ENCODE measurements around the gene IFNL3.
A peak's percentile ranks its signal among the peaks of the same experiment; 100 is the strongest.
"Not testable (repeated sequence)": the region's sequence is repeated elsewhere in the genome, so short reads cannot be mapped to it uniquely, and the experiment has no call there.

IFNL3 gene

GRCh38 chr19:39252458-39252857 lies 7.7 kb upstream of the IFNL3 start:
- FAIRE-seq (no peak), DNase-seq (ENCODE audit: insufficient read length, low spot score) (no peak)
- TF ChIP-seq SPI1 (IDR thresholded peaks at IDR 0.05; ENCODE audit: low read depth, low read length) (no peak), TAF1 (IDR thresholded peaks at IDR 0.05; ENCODE audit: low read depth, low read length) (no peak), PAX5 (IDR thresholded peaks at IDR 0.05; ENCODE audit: insufficient read depth, low read length, severe bottlenecking) (no peak), POLR2A (IDR thresholded peaks at IDR 0.05; ENCODE audit: low read depth, low read length) (no peak), POLR2AphosphoS5 (IDR thresholded peaks at IDR 0.05; ENCODE audit: low read depth, low read length) (no peak), POU2F2 (IDR thresholded peaks at IDR 0.05; ENCODE audit: low read depth, low read length) (no peak)

DNA sequence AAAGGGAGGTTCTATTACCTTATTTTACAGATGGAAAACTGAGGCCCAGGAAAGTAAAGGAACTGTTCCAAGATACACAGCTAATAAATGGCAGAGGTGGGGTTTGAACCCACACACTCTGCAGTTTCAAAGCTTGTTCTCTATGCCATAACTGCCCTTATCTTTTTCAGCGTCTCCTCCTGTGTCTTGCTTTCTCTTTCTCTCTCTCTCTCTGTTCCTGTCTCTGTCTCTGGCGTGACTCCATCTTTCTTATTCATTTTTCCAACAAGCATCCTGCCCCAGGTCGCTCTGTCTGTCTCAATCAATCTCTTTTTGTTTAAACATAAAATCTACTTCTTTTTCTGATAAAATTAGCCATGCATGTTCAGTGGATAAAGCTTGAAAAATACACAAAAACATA lies 7.0 kb upstream of the IFNL3 start:
- FAIRE-seq (no peak), DNase-seq (ENCODE audit: insufficient read length, low spot score) (no peak)
- TF ChIP-seq POLR2AphosphoS5 (IDR thresholded peaks at IDR 0.05; ENCODE audit: low read depth, low read length), result no peak
- no peak for TF ChIP-seq POLR2A (IDR thresholded peaks at IDR 0.05; ENCODE audit: low read depth, low read length)
- TF ChIP-seq TAF1 (IDR thresholded peaks at IDR 0.05; ENCODE audit: low read depth, low read length), result no peak
- TF ChIP-seq SPI1 (IDR thresholded peaks at IDR 0.05; ENCODE audit: low read depth, low read length), result no peak
- TF ChIP-seq PAX5 (IDR thresholded peaks at IDR 0.05; ENCODE audit: insufficient read depth, low read length, severe bottlenecking), result no peak
- no peak for TF ChIP-seq POU2F2 (IDR thresholded peaks at IDR 0.05; ENCODE audit: low read depth, low read length)

- no peak for FAIRE-seq
- no peak for DNase-seq (ENCODE audit: insufficient read length, low spot score)
- TF ChIP-seq POU2F2 (IDR thresholded peaks at IDR 0.05; ENCODE audit: low read depth, low read length) (no peak), SPI1 (IDR thresholded peaks at IDR 0.05; ENCODE audit: low read depth, low read length) (no peak), PAX5 (IDR thresholded peaks at IDR 0.05; ENCODE audit: insufficient read depth, low read length, severe bottlenecking) (no peak), POLR2A (IDR thresholded peaks at IDR 0.05; ENCODE audit: low read depth, low read length) (no peak), TAF1 (IDR thresholded peaks at IDR 0.05; ENCODE audit: low read depth, low read length) (no peak), POLR2AphosphoS5 (IDR thresholded peaks at IDR 0.05; ENCODE audit: low read depth, low read length) (no peak)
Measured at GRCh38 chr19:39251081-39251480, 6.3 kb upstream of the IFNL3 start.

DNA sequence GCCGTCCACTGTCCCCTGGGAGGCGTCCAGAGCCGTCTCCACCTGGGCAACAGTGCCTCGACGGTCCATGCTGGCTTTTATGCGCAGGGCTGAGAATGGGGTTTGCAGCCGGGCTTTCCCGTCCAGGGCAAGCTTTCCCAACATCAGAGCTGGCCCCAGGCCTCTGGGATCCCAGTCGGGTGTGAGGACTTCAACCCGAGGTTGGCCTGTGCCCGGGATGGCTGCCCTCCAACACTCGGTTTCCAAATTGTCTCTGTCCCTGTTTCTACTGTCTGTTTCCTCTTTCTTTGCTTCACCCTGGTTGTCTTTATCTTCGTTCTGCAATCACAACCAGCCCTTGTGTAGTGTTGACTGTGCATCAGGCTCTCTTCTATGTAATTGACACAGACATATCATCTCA lies 4.0 kb upstream of the IFNL3 start, which contains the start of gene IFNL4:
TSS of gene IFNL4 (minus strand) at position 51 of the 400 bp plus-strand sequence.
- DNase-seq (ENCODE audit: insufficient read length, low spot score), result no peak
- TF ChIP-seq POLR2A (IDR thresholded peaks at IDR 0.05; ENCODE audit: low read depth, low read length) (no peak), TAF1 (IDR thresholded peaks at IDR 0.05; ENCODE audit: low read depth, low read length) (no peak), POU2F2 (IDR thresholded peaks at IDR 0.05; ENCODE audit: low read depth, low read length) (no peak), POLR2AphosphoS5 (IDR thresholded peaks at IDR 0.05; ENCODE audit: low read depth, low read length) (no peak), PAX5 (IDR thresholded peaks at IDR 0.05; ENCODE audit: insufficient read depth, low read length, severe bottlenecking) (no peak), SPI1 (IDR thresholded peaks at IDR 0.05; ENCODE audit: low read depth, low read length) (no peak)
- no peak for FAIRE-seq

- DNase-seq (ENCODE audit: insufficient read length, low spot score) (no peak), FAIRE-seq (no peak)
- no peak for TF ChIP-seq SPI1 (IDR thresholded peaks at IDR 0.05; ENCODE audit: low read depth, low read length)
- TF ChIP-seq POU2F2 (IDR thresholded peaks at IDR 0.05; ENCODE audit: low read depth, low read length), result no peak
- TF ChIP-seq PAX5 (IDR thresholded peaks at IDR 0.05; ENCODE audit: insufficient read depth, low read length, severe bottlenecking), result no peak
- TF ChIP-seq POLR2AphosphoS5 (IDR thresholded peaks at IDR 0.05; ENCODE audit: low read depth, low read length), result no peak
- TF ChIP-seq POLR2A (IDR thresholded peaks at IDR 0.05; ENCODE audit: low read depth, low read length), result no peak
- no peak for TF ChIP-seq TAF1 (IDR thresholded peaks at IDR 0.05; ENCODE audit: low read depth, low read length)
Measured at GRCh38 chr19:39247701-39248664, 3.2 kb upstream of the IFNL3 start.

DNA sequence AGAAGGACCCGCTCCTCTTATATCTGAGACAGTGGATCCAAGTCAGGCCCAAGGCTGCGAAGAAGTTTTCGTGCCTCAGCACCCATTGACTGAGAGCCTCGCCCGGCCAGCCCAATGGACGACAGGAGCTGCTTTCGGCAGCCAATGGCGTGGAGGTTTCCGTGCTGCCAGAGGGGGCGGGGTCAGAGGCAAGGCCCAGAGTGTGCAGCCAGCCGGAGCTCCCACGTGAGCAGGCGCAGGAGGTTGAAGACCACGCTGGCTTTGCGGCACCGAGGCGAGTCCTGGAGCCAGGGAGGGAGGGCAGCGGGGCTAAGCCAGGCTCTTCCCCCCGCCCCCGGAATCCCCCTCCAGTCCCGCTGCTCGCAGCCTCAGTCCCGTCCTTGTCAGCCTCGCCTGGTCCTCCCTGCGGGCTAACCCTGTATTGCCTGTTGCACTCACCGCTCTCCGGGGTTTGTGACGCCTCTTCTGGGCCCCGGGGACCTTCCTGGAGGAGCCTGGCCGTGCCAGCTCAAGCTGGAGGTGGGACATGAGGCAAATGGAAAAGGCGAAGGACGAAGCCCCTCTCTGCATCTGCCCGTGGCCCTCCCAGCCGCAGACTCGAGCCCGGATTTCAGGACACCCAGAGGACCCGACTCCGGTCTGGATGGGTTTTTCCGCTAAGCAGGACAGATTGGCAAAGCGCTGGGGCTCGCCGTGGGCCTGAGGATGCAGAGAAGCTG lies 2.3 kb upstream of the IFNL3 start:
- TF ChIP-seq POU2F2 (IDR thresholded peaks at IDR 0.05; ENCODE audit: low read depth, low read length) (no peak), SPI1 (IDR thresholded peaks at IDR 0.05; ENCODE audit: low read depth, low read length) (no peak), POLR2A (IDR thresholded peaks at IDR 0.05; ENCODE audit: low read depth, low read length) (no peak), POLR2AphosphoS5 (IDR thresholded peaks at IDR 0.05; ENCODE audit: low read depth, low read length) (no peak), TAF1 (IDR thresholded peaks at IDR 0.05; ENCODE audit: low read depth, low read length) (no peak), PAX5 (IDR thresholded peaks at IDR 0.05; ENCODE audit: insufficient read depth, low read length, severe bottlenecking) (no peak)
- FAIRE-seq (no peak), DNase-seq (ENCODE audit: insufficient read length, low spot score) (no peak)

GRCh38 chr19:39245166-39245565 lies 360 bp upstream of the IFNL3 start:
- not testable (repeated sequence) for DNase-seq (ENCODE audit: insufficient read length, low spot score)
- peak; percentile 94 for FAIRE-seq

- not testable (repeated sequence) for FAIRE-seq
Measured at GRCh38 chr19:39243741-39244140, 1.1 kb downstream of the IFNL3 start.

GRCh38 chr19:39240421-39240820 lies 4.4 kb downstream of the IFNL3 start:
- no peak for TF ChIP-seq POLR2AphosphoS5 (IDR thresholded peaks at IDR 0.05; ENCODE audit: low read depth, low read length)
- TF ChIP-seq SPI1 (IDR thresholded peaks at IDR 0.05; ENCODE audit: low read depth, low read length), result no peak
- TF ChIP-seq POLR2A (IDR thresholded peaks at IDR 0.05; ENCODE audit: low read depth, low read length), result no peak
- no peak for TF ChIP-seq TAF1 (IDR thresholded peaks at IDR 0.05; ENCODE audit: low read depth, low read length)
- TF ChIP-seq PAX5 (IDR thresholded peaks at IDR 0.05; ENCODE audit: insufficient read depth, low read length, severe bottlenecking), result no peak
- TF ChIP-seq POU2F2 (IDR thresholded peaks at IDR 0.05; ENCODE audit: low read depth, low read length), result no peak
- no peak for FAIRE-seq

More at GRCh38 chr19:39243741-39244140, 1.1 kb downstream of the IFNL3 start:
- DNase-seq (ENCODE audit: insufficient read length, low spot score), result not testable (repeated sequence)

More at GRCh38 chr19:39240421-39240820, 4.4 kb downstream of the IFNL3 start:
- DNase-seq (ENCODE audit: insufficient read length, low spot score), result no peak

Data from GM12891 (cell line).